ENCODE results near the gene SORT1. TPM values are rescaled to one million over a fixed set of nuclear protein-coding genes. Genes with fewer than 3 reads are reported as not detected.

SORT1 gene
- total RNA-seq, 1 experiment from 2014 or later: 56.5 TPM

GRCh38 chr1:109350182-109350581 is 47.5 kb downstream of the SORT1 start:
- BruUV-seq (replicated peaks): no TSS peak
- TF ChIP-seq CTCF (conservative IDR thresholded peaks at IDR 0.05; ENCODE audit: low read depth, low read length) (no peak), EZH2 (IDR thresholded peaks at IDR 0.05; ENCODE audit: borderline replicate concordance, low read depth, low read length, poor library complexity, severe bottlenecking) (no peak)
- Histone ChIP-seq H3K4me3 (ENCODE audit: low read depth, low read length, poor library complexity, severe bottlenecking) (no peak overlapping the region), H3K27me3 (replicated peaks; ENCODE audit: insufficient read depth, low read depth, low read length, poor library complexity) (no peaks in the 10 kb centered on the region), H3K36me3 (ENCODE audit: insufficient read depth, low read length, poor library complexity, severe bottlenecking) (no peaks in the 10 kb centered on the region), H3K9me3 (ENCODE audit: low read depth, low read length, poor library complexity, severe bottlenecking) (no peaks in the 10 kb centered on the region), H3K4me1 (ENCODE audit: insufficient read depth, low read length, poor library complexity, severe bottlenecking) (no peaks in the 10 kb centered on the region), H3K27ac (ENCODE audit: low read depth, low read length, poor library complexity, severe bottlenecking) (no peak overlapping the region)
- CTCF ChIA-PET: no interaction called here
- intact Hi-C loops (cut with micrococcal nuclease; ENCODE audit: unreplicated experiment): no loop called here
- POLR2A ChIA-PET (ENCODE audit: low non-redundant PET): no interaction called here
- DNase-seq (ENCODE audit: low spot score): no peak

- BruUV-seq (replicated peaks): no TSS peak
- no peak for DNase-seq (ENCODE audit: low spot score)
- ChIA-PET CTCF (no interaction called here), POLR2A (ENCODE audit: low non-redundant PET) (no interaction called here)
- H3K27ac ChIP-seq (ENCODE audit: low read depth, low read length, poor library complexity, severe bottlenecking): no peak overlapping the region
- no peak overlapping the region for H3K4me3 ChIP-seq (ENCODE audit: low read depth, low read length, poor library complexity, severe bottlenecking)
- no peaks in the 10 kb centered on the region for H3K4me1 ChIP-seq (ENCODE audit: insufficient read depth, low read length, poor library complexity, severe bottlenecking)
- no peaks in the 10 kb centered on the region for H3K27me3 ChIP-seq (replicated peaks; ENCODE audit: insufficient read depth, low read depth, low read length, poor library complexity)
- no peaks in the 10 kb centered on the region for H3K36me3 ChIP-seq (ENCODE audit: insufficient read depth, low read length, poor library complexity, severe bottlenecking)
- TF ChIP-seq CTCF (conservative IDR thresholded peaks at IDR 0.05; ENCODE audit: low read depth, low read length) (no peak), EZH2 (IDR thresholded peaks at IDR 0.05; ENCODE audit: borderline replicate concordance, low read depth, low read length, poor library complexity, severe bottlenecking) (no peak)
- no peaks in the 10 kb centered on the region for H3K9me3 ChIP-seq (ENCODE audit: low read depth, low read length, poor library complexity, severe bottlenecking)
- intact Hi-C loops (cut with micrococcal nuclease; ENCODE audit: unreplicated experiment): no loop called here
Observed at GRCh38 chr1:109347511-109347910, 50.2 kb downstream of the SORT1 start.

GRCh38 chr1:109341944-109342930 is 55.5 kb downstream of the SORT1 start:
- TF ChIP-seq EZH2 (IDR thresholded peaks at IDR 0.05; ENCODE audit: borderline replicate concordance, low read depth, low read length, poor library complexity, severe bottlenecking): no peak
- no peak for TF ChIP-seq CTCF (conservative IDR thresholded peaks at IDR 0.05; ENCODE audit: low read depth, low read length)
- H3K9me3 ChIP-seq (ENCODE audit: low read depth, low read length, poor library complexity, severe bottlenecking): no peaks in the 10 kb centered on the region
- intact Hi-C loops (cut with micrococcal nuclease; ENCODE audit: unreplicated experiment): no loop called here
- H3K27me3 ChIP-seq (replicated peaks; ENCODE audit: insufficient read depth, low read depth, low read length, poor library complexity): no peaks in the 10 kb centered on the region
- BruUV-seq (replicated peaks): no TSS peak
- H3K36me3 ChIP-seq (ENCODE audit: insufficient read depth, low read length, poor library complexity, severe bottlenecking): no peaks in the 10 kb centered on the region
- H3K4me3 ChIP-seq (ENCODE audit: low read depth, low read length, poor library complexity, severe bottlenecking): no peak overlapping the region
- ChIA-PET POLR2A (ENCODE audit: low non-redundant PET) (no interaction called here), CTCF (no interaction called here)
- H3K4me1 ChIP-seq (ENCODE audit: insufficient read depth, low read length, poor library complexity, severe bottlenecking): no peaks in the 10 kb centered on the region
- DNase-seq (ENCODE audit: low spot score): no peak
- H3K27ac ChIP-seq (ENCODE audit: low read depth, low read length, poor library complexity, severe bottlenecking): no peak overlapping the region

Measured in A673 (cell line).